Measurements from ENCODE around the gene GTF2F2.

DNA sequence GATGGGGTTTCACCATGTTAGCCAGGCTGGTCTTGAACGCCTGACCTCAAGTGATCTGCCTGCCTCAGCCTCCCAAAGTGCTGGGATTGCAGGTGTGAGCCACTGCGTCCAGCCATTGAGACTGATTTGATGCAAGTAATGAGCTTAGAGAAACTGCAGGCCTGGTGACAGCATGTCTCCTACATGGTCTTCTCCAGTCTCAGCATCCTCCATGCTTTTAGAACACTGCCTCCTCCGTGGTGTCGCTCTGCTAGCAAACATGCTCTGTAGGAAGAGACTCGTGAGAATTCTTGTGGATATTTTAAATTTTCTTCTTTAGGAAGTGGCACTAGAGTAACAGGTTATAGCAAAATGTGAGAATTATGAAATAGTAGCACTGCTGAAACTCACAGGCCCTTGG lies 183.6 kb downstream of the GTF2F2 start:
- no peak for TF ChIP-seq CTCF (IDR thresholded peaks at IDR 0.05)
- no peak for TF ChIP-seq POLR2A (IDR thresholded peaks at IDR 0.05)

Data from stomach (tissue), 4 donors.